Effector CD4-positive, alpha-beta T cell (primary cell): ENCODE data around the gene PIEZO1.
"Not testable (repeated sequence)": the region's sequence is repeated elsewhere in the genome, so short reads cannot be mapped to it uniquely, and the experiment has no call there.

Source experiments
- DNase-seq: peaks from one replicate; pipeline ENCODE4 v3.0.0-alpha.2; 2020

PIEZO1 gene

DNA sequence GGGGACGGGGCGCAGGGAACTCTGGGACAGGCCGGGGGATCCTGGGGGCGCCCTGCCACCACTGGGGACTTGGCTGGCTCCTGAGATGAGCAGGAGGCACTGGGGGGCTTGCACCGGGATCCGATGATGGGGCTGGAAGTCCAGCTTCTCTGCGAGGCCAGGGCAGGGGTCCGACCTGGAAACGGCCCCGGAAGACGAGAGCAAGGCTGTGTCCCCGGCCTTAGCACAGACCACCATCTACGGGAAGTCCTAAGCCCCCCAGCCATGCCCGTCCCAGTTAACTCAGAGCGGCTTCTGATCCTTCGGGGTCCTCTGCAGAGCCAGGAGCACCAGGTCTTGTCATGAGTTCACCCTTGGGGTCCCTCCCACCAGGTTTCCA lies 19.1 kb upstream of the PIEZO1 start:
- no peak for DNase-seq

DNA sequence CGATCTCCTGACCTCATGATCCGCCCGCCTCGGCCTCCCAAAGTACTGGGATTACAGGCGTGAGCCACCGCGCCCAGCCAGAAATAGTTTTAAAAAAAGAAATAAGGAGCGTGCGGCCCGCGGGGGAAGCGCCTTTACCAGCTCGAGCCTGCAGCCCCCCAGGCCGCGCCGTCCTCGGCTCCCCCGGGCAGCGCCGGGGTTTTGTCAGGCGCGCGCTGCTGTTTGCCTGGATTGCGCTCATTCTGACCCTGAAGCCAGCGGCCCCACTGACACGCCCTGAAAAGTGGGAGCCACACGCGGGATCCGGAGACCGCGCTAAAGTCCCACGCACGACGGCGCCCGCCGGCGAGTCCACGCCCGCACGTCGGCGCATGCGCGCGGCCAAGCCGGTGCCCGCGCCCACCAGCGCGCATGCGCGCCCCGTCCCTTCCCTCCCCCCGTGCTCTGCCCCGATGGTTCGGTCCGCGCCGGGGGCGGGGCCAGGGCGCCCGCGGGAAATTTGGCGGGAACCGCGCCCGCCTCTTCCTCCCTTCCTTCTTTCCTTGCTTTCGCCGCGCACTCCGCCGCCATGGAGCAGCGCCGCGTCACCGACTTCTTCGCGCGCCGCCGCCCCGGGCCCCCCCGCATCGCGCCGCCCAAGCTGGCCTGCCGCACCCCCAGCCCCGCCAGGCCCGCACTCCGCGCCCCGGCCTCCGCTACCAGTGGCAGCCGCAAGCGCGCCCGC lies 18.4 kb upstream of the PIEZO1 start, which contains the start of gene CDT1:
TSS of gene CDT1 (plus strand) at position 526 of the 724 bp plus-strand sequence. CDS start at position 569, 43 bp downstream.
- peak; percentile 76 for DNase-seq

DNA sequence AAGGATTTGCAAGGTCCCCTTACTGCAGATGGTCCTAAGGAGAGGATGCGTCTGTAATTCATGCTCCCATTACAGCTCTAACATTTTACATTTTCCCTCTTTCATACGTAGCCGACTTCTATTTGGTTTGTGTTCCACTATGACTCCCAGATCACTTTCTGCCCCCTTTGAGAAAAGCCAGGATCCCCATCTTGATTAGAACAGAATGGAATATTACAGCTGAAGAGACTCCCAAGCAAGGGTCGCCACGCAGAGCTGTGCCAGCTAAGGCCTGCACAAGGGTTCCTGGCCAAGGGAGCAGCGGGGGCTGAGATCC lies 15.2 kb upstream of the PIEZO1 start:
- DNase-seq: no peak

DNA sequence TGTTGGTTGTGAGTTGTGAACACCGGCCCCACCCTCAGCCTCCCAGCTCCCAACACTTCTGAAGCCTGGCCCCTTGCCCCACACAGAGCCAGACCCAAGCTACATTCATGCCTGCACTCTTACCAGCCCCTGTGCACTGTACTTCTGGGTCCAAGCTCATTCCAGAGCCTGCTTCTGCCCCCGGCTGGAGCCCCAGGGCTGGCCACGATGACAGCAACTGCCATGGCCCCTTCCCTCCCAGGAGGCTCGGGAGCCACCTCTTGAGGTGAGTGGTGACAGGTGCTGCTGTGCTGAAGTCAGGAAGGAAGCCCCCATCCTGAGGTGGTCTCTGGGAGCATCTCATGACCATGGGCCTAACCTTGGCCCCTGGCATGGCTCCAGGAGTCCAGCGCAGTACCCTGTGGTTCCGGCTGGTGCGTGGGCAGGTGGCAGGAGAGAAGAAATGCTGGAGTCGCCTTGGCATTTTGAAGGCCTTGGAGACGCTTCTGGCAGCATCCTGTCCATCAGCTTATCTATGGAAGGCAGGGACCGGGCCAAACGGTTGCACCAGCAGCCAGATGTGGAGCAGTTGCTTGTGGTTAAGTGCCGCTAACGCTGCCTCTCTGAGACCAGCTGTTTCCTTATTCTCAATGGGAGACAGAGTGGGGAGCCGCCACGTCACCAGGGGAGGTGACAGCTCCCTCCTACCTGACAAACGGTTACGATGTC lies 14.7 kb upstream of the PIEZO1 start:
- no peak for DNase-seq

DNA sequence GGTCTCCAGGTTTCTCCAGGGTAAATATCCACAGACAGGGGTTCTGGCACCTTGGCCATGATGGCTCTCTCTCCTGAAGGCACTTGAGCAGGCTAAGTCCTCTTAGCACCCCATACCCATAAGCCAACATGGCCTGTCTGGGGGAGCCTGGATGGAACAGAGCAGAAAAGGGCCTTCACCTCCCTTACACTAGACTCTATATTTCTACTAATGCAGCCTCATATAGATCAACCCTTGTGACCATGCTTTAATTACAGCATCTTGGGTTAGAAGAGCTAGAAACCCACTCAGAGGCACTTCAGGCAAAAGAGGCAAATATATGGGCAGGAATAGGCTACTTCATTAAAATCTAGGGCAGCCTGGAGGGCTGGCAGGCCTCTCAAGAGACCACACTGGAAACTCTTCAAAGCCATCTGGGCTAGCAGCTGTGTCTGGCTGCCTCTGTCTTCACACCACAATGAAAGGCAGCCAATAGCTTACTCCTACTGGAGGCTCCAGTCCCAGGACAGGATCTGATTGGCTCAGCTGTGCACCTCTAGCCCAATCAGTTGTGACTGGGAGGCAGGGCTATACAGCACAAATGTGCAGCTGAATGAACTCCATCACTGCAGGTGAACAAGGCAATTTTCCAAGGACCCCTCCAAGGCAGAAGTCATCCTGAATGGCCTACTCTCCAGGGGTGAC lies 13.9 kb upstream of the PIEZO1 start:
- DNase-seq: no peak

DNA sequence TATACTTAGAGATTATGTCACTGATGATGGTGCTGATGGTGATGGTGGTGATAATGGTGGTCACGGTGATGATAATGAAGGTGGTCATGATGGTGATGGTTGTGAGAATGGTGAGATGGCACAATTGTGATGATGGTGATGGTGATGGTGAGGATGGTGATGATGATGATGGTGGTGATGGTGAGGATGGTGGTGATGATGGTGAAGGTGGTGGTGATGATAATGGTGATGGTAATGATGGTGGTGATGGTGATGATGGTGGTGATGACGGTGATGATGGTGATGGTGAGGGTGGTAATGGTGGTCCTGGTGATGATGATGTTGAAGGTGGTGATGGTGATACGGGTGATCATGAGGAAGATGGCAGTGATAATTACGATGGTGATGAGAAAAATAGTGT lies 13.1 kb upstream of the PIEZO1 start:
- no peak for DNase-seq

DNA sequence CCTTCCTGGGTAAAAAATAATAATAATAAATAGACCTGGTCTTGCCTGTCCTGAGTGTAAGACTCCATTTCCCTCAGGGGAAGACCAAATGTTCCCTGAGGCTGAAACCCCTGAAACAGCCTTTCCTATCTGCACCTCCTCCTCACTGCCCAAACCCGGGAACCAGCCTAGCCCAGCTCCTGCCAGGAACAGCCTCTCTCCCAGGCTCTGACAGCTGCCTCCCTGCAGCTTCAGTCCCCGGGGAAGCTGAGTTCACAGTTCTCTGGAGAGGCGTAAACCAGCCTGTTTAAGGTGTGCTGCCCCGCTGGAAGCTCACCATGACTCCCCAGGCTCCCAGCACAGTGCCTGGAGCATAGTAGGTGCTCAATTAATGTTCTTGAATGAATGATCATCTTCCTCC lies 11.3 kb upstream of the PIEZO1 start:
- DNase-seq: no peak

DNA sequence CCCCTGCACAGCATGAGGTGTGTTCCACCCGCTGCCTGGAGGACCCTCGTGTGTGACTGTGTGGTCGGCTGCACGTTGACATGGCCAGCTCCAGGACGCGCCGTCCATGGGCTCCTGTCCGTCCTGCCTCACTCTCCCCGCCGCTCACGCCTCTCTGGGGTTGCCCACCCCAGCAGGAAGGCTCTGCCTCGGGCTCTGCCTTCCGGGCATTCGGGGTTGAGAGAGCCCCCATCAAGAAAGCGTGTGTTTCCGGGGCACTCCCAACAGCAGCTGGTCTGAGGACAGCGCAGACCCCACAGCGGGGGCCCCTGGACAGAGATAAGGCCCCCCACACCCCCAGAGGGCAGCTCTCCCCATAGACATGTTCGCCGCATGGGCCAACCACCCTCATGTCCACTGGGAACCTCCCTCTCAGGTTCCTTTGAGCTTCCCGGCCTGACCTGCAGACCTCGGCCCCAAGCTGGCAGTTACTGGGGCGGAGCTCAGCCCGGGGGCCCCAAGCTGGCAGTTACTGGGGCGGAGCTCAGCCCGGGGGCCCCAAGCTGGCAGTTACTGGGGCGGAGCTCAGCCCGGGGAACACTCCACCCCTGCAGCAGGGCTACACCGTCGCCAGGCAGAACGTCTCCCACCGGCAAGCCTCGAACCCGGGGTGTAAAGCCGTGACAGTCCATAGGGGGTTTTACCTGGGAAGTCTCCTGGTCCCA lies 8.4 kb upstream of the PIEZO1 start:
- no peak for DNase-seq

DNA sequence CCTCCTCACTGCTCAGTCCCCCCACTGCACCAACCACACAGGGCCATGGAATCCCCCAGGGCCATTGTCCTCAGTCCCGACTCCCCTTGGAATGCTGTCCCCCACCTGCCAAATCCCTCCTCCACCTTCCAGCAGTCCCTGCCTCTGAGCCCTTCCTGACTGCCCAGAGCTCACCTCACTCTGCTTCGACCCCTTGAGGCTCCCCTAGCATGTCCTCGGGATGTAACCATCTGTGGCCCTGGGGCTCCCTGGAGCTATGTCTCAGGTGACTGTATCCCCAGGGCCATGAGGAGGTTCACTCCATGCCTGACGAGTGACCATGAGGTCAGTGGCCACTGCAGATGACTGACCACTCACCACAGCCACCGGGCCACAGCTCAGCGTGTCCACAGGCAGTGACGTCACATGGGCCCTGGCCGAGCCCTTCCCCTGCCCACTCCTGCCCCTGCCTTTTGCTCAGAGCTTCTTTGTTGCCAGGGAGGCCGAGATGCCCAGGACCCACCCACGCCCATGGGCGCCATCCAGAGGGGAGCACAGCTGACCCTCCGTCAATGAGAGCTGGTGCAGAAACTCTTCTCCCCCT lies 7.7 kb upstream of the PIEZO1 start:
- no peak for DNase-seq

DNA sequence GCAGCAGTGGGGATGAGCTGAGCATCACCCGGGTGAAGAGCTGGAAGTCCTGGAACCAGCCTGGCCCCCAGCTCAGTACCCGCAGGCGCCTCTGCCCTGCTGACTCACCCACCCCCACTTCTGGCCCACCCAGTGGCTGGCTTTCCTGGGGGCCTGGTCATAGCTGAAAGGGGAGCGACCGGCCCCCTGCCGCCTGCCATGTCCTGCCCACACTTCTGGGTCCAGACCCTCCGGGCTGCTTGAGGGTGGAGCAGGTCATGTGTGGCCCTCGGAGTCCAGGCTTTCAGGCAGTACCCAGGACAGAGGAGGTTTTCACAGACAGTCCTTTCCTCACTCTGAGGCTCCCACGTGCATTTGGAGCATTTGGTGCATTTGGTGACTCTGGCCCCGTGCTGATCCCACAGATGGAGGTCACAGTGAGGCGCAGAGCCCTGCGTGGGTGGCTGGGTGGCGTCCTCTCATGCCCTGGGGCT lies 7.1 kb upstream of the PIEZO1 start:
- DNase-seq: no peak

DNA sequence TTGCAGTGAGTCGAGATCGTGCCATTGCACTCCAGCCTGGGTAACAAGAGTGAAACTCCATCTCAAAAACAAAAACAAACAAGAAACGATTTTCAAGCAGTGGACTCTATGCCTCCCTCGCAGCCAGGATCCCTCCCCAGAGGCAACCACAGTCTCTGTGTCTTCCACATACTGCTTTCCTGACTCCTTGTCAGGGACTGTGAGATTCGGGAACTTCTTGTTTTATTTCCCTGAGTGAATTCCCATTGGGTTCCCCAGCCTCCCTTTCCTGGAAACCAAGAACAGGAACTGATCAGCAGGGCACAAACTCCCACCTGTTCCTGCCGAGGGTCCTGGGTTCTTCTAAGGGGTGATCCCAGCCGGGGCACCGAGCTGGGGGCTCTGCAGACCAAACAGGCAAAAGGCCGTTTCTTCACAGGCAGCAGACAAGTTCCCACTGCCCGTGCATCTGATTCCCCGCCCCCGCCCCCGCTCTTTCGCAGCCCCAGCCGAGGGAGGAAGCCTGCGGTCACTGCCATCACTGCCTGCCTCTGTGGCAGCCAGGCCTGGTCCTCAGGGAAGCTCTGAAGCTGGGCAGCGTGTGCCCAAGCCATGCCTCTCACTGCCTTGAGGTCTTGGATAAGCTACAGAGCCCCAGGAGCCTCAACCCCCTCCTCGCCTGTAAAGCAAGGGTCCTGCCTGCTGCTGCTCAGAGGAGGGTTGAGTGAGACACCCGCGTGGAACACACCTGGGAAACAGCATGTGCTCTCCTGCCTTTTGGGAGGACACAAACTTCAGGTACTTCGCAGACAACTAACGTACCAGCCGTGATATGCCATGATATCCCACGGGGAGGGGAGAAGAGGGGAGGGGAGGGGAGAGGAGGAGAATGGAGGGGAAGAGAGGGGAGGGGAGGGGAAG lies 5.5 kb upstream of the PIEZO1 start:
- peak; percentile 46 for DNase-seq

DNA sequence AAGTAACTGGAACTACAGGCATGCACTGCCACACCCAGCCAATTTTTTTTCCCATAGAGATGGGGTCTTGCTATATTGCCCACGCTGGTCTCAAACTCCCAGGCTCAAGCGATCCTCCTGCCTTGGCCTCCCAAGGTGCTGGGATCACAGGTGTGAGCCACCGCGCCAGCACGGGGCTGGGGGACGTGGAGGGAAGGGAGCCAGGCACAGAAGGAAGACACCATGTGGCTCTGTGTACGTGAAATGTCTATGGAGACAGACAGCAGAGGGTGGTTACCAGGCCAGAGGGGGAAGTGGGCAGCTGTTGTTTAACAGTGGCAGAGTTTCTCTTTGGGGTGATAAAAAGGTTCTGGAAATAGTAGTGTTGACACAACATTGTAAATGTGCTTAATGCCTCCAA lies 4.6 kb upstream of the PIEZO1 start:
- no peak for DNase-seq

DNA sequence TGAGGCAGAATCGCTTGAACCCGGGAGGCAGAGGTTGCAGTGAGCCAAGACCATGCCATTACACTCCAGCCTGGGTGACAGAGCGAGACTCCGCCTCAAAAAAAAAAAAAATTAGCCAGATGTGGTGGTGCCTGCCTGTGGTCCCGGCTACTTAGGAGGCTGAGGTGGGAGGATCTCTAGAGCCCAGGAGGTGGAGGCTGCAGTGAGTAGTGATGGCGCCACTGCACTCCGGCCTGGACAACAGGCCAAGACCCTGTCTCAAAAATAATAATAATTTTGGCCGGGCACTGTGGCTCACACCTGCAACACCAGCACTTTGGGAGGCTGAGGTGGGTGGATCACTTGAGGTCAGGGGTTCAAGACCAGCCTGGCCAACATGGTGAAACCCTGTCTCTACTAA lies 3.7 kb upstream of the PIEZO1 start:
- not testable (repeated sequence) for DNase-seq

DNA sequence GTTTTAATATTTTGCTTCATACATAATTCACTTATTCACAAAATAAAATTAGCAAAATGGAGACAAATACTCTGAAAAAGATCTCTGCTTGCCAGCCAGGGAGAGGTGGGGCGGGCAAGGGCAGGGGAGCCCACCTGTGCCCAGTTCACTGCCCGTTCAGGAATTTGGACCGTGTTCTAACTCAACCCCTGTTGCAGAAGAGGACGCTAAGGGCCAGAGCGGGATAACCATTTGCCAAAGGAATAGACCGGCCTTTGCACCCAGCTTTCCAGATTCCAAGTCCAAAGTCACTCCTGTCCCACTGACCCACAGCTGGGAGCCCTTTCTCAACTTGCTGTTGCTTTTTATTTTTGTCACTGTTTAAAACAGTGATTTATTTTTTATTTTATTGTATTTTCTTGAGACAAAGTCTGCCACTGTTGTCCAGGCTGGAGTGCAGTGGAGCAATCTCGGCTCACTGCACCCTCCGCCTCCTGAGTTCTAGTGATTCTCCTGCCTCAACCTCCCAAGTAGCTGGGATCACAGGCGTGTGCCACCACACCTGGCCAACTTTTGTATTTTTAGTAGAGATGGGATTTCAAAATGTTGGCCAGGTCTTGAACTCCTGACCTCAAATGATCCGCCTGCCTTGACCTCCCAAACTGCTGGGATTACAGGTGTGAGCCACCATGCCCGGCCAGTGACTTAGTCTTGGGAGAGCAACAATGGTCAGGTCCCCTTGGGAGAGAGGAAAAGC lies 2.7 kb upstream of the PIEZO1 start:
- no peak for DNase-seq

DNA sequence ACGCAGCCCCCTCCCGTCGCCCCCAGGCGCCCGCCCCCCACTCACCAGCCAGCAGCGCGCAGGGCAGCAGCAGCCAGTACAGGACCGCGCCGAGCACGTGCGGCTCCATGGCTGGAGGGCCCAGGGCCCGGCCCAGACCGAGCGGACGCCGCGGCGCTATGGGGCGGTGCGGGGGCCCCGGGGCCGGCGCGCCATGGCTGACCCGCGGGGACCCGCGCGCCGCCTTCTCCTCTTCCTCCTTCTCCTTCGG lies 239 bp downstream of the PIEZO1 start:
- DNase-seq: no peak

DNA sequence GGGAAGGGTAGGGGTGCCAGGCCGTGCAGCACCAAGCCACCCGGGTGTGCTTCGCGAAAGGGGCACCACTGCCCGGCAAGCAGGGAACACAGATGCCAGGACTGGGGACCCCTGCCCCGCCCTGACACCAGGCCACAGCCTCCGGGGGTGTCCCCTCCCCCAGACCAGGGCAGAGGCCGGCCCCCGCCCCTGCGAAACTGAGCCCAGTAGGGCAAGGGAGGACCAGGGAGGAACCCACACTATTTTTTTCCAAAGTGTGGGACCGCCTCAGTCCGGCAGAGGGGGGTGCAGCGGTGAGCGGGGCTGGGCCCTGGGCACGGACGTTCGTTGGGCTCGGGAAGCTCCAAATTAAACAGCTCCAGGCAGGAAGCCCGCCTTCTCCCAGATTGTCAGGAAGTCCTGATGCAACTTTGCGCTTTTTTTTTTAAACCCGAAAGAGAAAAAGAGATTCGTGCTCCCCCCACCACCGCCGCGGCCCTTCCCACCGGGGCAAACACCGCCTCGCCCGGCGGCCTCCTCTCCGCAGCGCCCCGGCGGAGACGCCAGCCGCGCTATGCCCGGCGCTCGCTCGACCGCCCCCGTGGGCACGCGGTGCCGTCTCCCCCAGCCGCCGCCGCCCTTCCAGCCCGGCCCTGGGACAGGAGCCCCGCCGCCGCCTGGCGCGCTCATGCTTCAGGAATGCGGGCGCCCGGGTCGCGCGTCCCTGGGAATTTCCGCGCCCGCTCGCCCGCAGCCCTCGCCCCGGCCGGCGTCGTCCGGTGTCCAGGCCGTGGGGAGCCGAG lies 755 bp downstream of the PIEZO1 start:
- DNase-seq: peak; percentile 27

DNA sequence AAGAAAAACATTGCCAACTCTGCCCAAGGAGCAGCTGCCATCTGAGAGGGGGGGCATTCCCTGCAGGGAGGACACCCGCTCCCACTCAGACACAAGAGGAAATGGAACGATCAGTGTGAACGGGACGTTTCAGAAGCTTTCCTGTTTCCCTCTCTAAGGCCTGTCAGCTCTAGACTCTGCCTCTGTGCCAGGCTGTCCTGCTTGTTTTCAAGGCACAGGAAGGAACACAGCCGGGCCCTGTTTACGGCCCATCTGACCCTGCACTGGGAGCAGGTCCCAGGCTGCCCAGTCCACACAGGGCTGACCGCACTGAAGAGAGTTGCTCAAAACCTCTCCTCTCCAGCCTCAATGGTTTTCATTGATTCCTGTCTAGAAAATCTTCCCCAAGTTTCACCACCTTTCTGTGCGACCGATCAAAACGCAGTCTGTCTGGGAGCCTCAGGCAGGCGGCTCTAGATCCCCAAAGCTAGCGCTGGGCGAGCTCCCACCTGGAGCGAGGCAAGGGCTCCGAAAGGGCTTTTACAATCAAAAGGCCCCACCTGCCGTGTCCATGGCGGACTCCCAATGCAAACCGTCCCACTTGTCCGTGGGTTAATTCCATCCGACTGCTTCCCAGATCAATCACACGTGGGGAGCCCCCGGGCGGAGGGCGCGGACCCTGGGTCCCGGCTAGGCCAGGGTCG lies 1.5 kb downstream of the PIEZO1 start:
- DNase-seq: no peak

DNA sequence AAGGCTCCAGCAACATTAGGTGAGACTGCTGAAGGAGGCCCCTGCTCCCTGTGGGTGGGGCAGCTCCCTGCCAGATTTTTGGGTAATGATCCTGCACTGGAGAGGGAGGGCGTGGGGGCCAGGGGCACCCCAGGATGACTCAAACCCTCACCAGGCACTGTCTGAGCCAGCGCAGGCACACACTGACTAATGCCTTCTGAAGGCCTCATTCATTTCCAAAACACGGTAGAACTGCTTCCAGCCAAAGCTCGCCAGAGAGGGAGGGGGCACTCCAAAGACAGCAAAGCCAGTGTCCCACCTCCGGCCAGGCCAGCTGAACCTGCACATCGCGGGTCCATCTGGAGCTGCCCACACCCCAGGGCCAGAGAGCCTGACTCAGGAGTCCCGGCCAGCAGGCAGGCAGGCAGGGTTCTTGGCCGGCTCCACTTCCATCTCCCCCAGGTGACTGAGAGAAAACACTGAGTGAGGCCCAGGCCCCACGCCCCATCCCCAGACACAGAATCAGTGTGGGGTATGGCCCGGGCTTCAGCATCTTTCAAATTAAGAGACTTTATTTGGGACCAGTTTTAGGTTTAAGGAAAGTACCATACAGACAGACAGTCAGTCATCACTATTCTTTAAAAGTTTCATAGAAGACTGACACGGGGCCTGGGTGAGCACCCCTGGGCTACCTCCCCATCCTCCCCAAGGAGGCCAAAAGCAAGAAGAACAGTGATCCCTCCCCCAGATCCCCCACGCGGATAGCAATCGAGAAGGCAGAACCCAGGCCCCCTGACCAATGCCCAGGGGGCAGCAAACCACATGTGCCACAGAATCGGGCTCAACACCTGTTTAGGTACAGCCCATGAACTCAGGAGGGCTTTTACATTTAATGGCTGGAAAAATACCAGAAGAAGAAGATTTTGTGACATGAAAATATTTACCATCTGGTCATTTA lies 2.3 kb downstream of the PIEZO1 start:
- peak; percentile 59 for DNase-seq
